Ureter (tissue), 1 donor: ENCODE results near the gene EFHD1. TPM values are rescaled to one million over a fixed set of nuclear protein-coding genes. Genes with fewer than 3 reads are reported as not detected.
"Not testable (repeated sequence)": the region's sequence is repeated elsewhere in the genome, so short reads cannot be mapped to it uniquely, and the experiment has no call there.

Source experiments
- DNase-seq: peaks from one replicate; pipeline ENCODE4 v3.0.0-alpha.2; 2020; ENCODE audit warnings: low spot score
- total RNA-seq: library from RNA; stranded (reverse); gene quantifications from one replicate; pipeline ENCODE4 v1.2.4, GENCODE V29; 2023
- donor health status: DM: yes; HTN: yes; CAD: no.

The EFHD1 gene
- total RNA-seq, 1 donor from 2014 or later, result 15.9 TPM

DNA sequence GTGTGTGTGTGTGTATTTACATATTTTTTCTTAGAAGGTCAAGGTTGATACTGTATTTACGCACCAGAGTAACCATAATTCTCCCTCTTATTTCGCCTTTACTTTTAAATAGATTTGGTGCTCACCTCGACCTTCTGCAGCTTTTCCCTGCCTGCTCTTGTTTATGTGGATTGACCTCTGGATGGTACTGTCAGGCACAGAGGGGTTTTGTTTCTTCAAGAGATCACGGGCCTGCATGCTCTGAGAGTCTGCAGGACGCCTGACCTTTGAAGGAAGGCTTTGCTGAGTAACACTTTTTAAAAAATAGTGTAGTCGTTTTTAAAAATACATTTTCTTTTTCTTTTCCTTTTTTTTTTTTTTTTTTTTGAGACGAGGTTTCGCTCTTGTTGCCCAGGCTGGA is 18.1 kb upstream of the EFHD1 start:
- no peak for DNase-seq

DNA sequence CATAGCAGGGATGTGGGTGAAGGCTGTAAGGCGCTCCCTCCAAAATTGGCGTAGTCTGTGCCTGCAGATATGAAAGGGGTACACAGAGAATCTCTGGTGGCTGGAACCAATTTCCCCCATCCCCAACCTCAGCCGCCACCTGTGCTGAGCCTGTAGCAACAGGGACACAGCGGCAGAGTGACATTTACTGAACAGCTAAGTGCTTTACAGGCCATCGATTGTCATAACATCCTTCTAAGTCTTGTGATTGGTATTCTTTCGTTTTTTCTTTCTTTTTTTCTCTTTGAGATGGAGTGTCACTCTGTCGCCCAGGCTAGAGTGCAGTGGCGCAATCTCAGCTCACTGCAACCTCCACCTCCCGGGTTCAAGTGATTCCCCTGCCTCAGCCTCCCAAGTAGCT is 12.2 kb upstream of the EFHD1 start:
- no peak for DNase-seq

DNA sequence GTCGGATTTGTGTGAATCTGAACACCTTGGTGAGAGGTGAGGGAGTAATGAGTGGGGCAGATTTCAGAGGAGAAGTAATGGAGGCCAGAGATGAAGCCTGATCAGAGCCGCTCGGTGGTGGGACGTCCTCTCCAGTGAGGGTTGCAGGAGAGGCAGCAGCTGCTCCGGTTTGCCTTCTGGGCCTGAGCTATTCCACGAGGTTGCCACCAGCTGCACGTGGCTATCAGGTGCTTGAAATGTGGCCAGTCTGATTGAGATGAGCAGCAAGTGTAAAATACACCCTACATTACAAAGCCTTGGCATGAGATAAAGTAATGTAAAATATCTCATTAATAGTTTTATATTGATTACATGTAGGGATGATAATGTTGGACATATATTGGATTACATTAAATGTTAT is 10.8 kb upstream of the EFHD1 start:
- no peak for DNase-seq

DNA sequence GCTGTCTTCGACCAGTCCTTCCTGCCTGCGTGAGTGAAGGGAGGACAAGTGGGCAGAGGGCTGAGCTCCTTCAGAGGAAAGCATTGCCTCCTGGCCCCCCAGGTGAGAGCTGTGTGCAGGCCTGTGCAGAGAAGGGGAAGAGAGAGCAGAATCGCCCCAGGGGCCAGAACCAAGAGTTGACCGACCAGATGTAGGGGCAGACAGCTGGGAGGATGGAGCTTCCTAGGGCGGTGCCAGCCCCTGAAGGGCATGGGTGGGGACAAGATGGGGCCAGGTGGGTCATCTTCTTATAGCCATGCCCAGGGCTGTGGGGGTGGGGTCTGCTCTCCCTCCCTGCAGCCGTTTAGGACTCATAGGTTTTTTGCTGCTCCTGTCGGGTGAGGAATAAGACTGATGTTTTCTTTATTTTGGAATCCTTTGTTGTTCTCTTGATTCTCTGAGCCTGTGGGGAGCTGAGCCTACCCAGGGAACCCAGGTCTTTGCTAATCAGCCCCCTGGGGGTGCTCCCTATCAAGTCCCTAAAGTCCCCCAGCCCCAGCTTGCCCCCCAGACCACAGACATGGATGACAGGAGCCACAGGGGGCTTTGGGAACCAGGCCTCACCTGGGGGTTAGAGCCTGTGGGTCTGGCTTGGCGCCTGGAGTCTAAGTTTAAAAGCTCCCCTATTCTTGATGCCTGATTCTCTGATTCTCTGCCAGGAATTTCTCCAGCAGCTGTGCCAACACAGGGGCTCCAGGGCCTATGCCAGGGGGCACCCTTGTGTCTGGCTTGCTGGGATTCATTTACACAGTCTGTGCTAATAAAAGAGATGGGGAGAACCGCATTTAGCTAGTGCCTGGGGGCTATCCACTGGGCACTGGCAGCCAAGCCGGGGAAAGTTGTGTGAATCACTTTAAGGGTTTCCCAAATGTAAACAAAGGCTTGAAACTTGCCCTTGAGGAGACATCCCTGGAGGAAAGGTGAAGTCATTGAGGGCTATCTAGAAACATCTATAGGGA is 9.3 kb upstream of the EFHD1 start:
- DNase-seq, result no peak

DNA sequence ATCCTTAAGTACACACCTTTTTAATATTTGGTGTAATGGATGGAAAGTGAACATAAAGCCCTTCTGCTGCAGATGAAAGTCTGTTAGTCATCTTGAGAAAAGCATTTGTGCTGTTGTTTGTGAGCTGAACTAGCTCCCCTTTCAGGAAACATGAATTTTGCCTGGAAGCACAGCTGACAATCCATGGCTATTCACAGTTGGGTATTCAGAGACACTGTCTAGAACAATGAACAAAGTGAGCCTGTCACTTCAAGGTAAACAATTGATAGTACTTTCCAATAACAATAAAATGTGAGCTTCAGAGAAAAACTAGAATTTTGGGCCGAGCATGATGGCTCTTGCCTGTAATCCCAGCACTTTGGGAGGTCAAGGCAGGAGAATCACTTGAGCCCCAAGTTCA is 6.8 kb upstream of the EFHD1 start:
- DNase-seq, result no peak

DNA sequence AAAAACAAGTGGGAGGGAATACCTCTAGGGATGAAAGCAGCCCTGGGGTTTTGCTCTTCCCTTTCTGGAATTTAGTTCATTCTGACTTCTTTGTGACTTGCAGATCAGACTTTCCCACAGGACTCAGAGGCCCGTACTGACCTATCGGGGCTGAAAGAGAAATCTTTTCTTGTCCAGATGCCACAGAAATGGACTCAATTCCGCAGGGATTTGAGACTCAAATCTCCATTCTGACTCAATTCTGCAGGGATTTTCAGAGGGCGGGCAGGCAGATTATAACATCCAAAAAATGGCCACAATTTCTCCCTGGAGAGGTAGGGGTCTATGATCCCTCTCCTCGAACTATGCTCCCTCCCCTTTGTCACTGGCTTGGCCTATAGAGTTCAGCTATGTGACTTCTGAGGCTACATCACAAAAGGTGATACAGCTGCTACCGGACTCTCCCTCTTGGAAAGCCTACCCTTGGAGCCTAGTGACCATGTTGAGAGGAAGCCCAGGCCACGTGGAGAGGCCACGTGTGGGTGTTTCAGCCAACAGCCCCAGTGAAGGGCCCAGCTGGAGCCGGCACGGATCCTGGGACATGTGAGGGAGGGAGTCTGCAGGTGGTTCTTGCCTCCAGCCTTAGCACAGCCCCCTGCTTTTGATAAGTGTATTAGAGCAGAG is 4.8 kb upstream of the EFHD1 start:
- DNase-seq, result no peak

DNA sequence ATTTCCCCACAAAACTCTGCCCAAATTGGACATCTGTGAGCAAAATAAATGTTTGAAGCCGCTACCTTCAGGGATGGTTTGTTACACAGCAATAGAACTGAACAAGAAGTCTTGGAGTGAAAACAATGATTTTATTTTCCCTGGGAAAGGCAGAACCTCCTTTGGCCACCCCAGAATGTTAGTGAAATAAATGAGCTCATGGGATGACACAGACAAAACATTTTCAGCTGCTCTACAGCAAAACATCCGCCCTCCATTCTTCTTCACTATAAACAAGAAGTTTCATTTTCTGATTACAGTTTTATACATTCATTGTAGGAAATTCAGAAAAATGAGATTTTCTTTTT is 4.3 kb upstream of the EFHD1 start:
- no peak for DNase-seq

DNA sequence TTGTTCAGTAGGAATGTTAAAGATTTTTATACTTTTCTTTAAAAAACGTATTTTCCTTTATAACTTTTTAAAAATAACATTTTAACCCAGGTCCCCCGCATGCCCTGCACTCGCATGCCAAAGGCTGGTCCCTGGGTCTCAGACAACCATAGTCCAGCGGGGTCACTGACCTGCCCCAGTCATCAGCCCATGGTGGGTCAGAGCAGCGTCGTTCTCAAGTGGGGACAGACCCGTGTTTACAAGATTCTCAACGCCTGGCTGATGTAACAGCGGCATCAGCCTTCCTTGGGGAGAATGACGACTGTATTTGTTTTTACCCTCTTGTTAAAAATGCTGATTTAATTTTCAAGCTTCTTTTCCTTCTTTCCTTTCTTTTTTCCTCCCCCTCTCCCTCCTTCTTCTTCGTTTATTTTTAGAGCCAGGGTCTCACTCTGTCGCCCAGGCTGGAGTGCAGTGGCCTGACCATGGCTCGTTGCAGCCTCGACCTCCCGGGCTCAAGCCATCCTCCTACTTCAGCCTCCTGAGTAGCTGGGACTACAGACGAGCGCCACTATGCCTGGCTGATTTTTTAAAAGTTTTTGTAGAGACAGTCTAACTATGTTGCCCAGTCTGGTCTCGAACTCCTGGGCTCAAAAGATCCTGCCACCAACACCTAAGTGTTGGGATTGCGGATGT is 1.0 kb upstream of the EFHD1 start:
- DNase-seq, result no peak

DNA sequence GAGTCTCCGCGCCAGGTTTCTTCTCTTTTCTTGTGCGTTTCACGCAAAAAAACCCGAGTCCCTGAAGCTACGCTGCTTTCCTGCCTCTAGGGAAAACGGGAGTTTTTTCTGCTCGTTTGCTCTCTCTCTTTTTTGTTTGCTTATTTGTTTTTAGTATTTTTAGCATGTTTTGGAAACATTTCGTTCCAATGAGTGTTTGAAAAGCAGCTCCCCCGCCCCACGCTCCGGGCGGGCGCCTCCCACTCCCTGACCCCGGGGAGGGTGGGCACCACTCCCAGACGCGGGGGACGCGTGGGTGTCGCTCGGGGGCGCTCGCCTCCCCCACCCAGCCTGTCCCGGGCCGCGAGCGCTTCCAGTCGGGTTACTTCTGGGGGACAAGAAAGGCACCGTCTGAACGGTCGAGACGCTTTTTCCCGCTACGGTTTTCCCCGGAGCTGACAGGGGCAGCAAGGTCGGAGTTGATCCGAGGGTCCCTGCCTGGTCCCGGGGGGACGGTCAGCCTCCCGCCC is 446 bp upstream of the EFHD1 start:
- no peak for DNase-seq

DNA sequence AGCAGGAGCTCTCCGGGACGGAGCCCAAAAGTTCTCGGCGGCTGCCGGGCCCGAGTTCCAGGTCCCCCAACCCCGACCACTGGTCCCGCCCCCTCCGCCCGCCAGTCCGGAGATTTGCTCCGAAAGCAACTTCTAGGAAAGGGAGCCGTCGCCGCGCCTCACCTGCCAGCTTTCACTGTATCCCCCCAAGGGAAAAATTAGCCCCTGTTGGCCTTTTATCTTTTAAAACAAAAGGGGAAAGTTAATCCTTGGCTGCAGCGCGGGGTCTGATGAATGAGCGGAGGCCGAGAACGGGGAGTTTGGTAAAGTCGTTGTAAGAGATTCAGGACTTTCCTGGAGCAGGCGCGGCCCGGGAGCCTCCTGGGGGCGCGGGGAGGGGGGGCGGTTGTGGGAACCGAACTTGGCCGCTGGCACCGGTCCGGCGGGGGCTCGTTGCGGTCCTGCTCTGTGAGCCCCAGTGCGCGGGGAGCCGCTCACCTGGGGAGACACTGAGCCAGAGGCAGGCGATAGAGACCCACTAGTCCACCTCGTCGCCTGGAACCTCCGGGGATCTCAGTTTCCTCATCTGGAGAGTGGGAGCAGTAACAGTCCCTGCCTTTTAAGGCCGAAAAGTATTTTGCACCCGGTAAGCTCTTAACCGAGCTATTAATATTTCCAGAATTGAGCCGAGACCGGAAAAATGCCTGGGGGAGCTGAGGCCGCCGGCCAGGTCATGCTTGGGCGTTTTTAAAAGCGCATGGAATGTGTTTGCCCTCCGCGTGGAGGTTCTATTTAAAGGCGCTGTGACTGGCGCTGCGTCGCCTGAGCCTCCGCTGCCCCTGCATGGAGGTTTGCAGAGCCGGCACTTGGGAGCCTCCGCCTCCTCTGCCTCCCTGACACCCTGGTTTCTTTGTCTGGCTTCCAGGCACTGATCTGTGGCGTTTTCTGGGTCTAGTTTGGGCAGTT is 1.1 kb downstream of the EFHD1 start:
- no peak for DNase-seq

DNA sequence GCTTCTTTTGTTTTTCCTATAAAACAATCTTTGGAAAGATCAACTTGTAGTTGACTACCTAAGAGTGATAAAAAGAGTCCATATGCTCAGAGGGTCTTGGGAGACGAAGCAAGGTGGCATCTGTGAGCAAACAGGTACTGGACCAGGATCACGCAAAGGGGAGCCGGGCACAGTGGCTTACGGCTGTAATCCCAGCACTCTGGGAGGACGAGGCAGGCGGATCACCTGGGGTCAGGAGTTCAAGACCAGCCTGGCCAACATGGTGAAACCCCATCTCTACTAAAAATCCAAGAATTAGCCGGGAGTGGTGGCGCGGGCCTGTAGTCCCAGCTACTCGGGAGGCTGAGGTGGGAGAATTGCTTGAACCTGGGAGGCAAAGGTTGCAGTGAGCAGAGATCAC is 2.0 kb downstream of the EFHD1 start:
- DNase-seq, result not testable (repeated sequence)

DNA sequence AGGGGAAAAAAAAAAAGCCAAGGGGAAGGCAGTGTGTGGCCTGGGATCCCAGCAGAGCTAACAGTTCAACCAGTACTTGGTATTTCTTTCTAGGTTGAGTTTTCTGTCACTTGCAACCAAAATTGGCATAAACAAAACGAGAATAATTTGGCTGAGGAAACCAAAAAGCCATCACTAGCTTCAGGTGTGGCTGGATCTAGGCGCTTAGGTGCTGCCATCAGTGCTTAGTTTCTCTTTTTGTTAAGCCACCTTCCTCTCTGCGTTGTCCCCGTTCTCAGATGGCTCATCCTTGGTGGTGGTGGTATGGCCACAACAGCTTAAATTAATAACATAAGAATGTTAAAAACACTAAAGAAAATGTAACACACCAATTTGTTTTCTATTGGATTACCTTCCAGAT is 2.4 kb downstream of the EFHD1 start:
- no peak for DNase-seq

DNA sequence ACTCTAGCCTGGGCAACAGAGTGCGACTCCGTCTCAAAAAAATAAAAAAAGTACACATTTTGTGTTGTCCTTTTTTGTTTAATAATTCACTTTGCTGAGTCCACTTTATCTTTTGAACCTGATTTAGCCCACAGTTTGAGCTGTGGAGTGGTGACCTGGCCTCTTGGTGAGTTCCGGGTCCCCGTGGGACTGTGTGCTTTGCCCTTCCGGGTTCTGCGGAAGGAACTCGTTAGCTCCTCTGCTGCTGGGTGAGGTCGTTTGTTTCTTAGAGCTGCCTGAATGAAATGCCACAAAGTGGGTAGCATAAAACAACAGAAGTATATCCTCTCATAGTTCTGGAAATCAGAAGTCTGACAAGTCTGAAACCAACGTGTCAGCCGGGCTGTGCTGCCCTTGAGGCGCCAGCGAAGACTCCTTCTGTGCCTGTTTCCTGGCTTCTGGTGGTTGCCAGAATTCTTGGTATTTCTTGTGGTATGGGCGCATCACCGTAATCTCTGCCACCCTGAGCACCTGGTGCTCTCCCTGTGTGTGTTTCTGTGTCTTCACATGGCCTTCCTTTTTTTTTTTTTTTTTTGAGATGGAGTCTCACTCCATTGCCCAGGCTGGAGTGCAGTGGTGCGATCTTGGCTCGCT is 3.5 kb downstream of the EFHD1 start:
- no peak for DNase-seq

DNA sequence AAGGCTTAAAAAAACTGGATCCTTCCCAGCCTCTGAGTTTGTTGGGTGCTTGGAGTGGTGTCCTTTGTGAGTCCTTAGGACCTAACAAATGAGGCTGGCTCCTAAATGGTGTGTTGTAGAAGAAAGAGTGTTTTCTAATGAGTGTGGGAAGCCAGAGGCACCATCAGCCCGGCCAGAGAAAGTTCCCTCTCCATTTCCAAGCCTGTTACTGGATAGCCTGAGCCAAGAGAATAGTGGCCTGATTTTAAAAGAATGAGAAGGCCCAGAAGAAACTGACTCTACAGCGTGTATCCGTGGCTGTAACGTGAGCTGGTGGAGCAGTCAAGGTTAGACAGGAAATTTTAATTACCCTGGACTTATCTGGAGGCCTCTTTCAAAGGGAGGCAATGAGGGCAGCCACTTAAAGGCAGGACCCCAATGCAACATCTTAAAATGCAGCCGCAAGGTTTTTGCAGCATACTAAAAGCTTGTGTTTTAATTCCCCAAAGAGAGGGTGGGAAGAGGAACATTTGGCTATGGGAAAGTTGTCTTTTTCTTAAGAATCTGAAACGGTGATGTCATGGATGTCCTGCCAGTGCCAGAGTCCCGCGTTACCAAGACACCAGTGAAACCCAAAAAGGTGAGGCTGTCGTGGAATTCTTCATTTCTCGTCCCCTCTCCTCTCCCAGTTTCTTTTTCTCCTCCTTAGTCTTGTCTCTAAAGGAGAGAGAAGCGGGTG is 4.6 kb downstream of the EFHD1 start:
- no peak for DNase-seq

DNA sequence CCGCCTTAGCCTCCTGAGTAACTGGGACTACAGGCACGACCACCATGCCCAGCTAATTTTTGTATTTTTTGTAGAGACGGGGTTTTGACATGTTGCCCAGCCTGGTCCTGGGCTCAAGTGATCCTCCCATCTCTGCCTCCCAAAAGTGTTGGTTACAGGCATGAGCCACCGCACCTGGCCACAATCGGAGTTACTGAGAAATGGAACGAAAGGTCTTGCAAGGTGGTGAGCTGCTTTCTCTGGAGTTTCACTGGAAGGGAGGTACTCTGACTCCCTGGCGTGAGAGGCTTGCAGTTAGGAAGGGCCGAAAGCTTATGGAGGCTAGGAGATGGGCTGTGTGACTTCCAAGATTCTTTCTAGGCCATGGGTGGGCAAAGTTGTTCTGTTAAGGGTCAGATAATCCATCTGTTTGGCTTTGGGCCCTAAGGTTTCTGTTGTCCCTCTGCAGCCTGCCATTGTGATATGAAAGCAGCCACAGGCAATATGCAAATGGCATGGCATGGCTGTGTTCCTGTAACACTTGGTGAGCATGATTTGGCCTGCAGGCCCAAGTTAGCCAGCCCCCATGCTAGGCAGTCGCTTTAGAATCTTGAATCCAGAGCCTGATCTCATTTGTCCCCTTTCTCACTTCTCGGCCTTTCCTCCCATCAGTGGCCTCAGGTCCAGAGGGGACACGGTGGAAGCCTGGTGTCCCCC is 7.9 kb downstream of the EFHD1 start:
- DNase-seq, result no peak

DNA sequence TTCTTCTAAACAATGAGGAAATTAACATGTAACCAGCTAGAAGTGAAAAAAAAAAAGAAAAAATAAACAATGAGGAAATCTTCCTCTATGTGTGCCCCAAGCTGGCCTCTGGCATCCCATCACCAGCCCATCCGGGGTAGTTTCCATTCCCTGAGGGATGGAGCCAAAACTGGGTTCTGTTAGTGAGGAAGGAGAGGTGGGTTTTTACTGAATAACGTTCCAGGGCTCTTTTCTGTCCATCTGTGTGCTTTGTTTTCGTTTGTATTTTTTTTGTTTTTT is 9.7 kb downstream of the EFHD1 start:
- DNase-seq, result no peak

DNA sequence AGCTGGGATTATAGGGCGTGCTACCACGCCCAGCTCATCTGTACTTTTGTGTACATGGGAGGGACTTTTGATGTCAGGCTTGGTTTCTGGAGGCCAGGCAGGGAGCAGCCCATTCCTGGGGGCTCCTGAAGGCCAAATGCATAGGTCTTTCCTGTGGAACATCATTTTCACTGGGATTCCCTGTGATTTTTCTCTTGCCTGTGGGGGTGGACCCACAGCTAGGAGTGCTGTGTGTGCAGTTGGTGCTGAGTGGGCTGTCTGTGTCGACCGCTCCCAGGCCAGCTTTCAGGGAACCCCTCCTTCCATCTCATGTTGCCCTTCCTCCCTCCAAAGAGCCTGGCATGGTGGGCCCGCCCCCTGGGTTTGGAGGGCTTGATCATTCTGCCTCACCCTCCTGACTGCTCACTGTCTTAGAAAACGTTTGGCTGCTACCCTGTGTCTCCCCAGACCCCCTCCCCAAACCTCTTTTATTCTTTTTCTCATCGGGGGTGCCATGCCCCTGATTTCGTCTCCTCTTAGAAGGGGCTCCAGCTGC is 10.5 kb downstream of the EFHD1 start:
- DNase-seq, result no peak

DNA sequence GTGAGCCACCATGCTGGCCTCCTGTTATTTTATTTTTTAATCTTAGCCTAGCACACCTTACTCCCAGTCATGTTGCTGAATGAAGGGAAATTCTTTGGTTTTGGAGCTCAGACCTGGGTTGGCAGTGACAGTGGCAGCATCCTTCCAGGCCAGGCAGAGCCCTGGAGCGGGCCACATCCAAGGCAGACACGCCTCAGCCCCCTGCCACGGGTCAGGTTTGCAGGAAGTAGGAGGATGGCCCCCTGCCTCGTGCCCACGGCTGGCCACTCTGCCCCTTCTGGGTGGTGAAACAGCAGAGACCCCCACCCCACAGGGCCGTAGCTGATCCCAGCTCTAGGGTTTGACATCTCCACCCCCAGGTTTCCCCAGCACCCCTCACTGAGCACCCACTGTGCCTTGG is 11.7 kb downstream of the EFHD1 start:
- no peak for DNase-seq

DNA sequence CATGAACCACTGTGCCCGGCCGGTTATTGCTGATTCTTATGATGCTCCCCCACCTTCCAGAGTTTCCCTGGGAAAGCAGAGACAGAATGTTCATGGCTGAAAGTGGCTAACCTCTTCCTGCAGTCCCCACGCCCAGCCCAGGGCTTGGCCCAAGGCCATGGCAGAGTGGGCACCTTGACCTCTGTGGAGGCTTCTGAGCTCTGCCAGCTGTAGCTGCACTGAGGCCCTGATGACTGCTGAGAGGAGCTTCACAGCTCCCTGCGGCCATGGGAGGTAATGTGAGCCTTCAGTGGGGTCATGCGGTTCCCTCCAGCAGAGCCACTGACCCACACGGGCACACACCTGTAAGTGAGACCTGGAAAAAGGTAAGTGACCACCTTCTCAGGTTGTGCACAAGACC is 13.3 kb downstream of the EFHD1 start:
- DNase-seq, result no peak

DNA sequence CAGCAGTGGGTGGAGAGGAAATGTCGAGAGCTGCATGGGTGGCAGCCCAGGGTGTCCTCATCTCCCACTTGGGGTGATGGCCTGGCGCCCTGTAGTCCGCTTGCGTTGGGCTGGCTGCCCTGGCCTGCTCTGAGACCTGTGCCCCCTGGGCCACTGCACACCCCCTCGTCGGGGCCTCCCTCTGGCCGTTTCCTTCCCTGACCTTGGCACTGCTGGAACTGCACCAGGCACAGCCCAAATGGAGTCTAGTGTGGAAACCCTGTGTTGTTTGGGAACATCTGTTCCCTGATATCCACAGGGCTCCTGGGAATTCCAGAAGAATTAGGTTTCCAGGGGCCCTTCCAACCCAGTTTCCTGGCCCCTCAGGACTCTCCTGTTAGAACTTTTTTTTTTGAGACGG is 13.9 kb downstream of the EFHD1 start:
- DNase-seq, result no peak
